HCT116 (cell line): ENCODE results near the gene THSD4. TPM values are rescaled to one million over a fixed set of nuclear protein-coding genes. Genes with fewer than 3 reads are reported as not detected.

ENCODE experiments used
- ATAC-seq: fragments of 200-7000 bp; cut with Tn5 transposase; 2 replicates; pipeline ENCODE4 v1.9.1; 2020; ENCODE audit warnings: mild to moderate bottlenecking, moderate library complexity
- BruUV-seq: library from RNA; stranded (reverse); fragments of 400-500 nt; replicated peaks from 2 replicates; lab custom pipeline; 2021; lab: Mats Ljungman, UMichigan
- CTCF ChIA-PET: fragments of 300-600 bp; sonication (Branson Sonifier 250); formaldehyde crosslinking; loops from one replicate; lab custom pipeline; 2021; ENCODE audit warnings: antibody characterized with exemption; lab: Charles Lee
- POLR2A ChIA-PET: fragments of 300-600, 350-600 bp; sonication (Branson Sonifier 250); formaldehyde crosslinking; loops from one replicate; lab custom pipeline; 2021; ENCODE audit warnings: antibody characterized with exemption; lab: Charles Lee
- RAD21 ChIA-PET, 2 experiments: fragments of 300-600 bp; sonication (Branson Sonifier 250); formaldehyde crosslinking; loops; one replicate each; lab custom pipeline; 2023; ENCODE audit warnings: low total read pairs in 2 of 2; ENCODE audit not compliant: uncharacterized antibody in 2 of 2, unreplicated experiment in 2 of 2, low non-redundant PET in 1 of 2; lab: Charles Lee
- DNase-seq: peaks from one replicate; pipeline ENCODE4 v3.0.0-alpha.2; 2010; ENCODE audit warnings: low read depth, low spot score
- H2AFZ ChIP-seq: fragments of 200-600 bp; shearing (Covaris generic), sonication (generic); 2 replicates; pipeline ENCODE4 v1.6.1; 2017; ENCODE audit warnings: low read depth, mixed run types, mixed read lengths, antibody characterized with exemption, low read length; ENCODE audit not compliant: poor library complexity, severe bottlenecking
- H3K27ac ChIP-seq: 2 replicates; pipeline ENCODE4 v1.5.1; 2012; ENCODE audit warnings: low read depth, low read length
- H3K27me3 ChIP-seq: fragments of 200-600 bp; sonication (generic); 2 replicates; pipeline ENCODE4 v1.6.1; 2016; ENCODE audit warnings: mixed run types, low read length, mixed read lengths; ENCODE audit not compliant: insufficient read depth
- H3K36me3 ChIP-seq, 2 experiments: fragments of 200-500 bp in 1 of 2; fragments of 200-600 bp in 1 of 2; sonication (Bioruptor generic) in 1 of 2; sonication (generic) in 1 of 2; 2 replicates each; pipeline versions ENCODE4 v1.5.1 to v1.6.1; 2014 to 2016; ENCODE audit warnings: low read length in 2 of 2, inconsistent platforms in 1 of 2, mixed read lengths in 1 of 2, mixed run types in 1 of 2; ENCODE audit not compliant: insufficient read depth in 2 of 2, control insufficient read depth in 1 of 2
- H3K4me1 ChIP-seq, 2 experiments: fragments of 200-600 bp in 1 of 2; sonication (generic) in 1 of 2; 2 replicates each; pipeline versions ENCODE4 v1.5.1 to v1.6.1; 2012 to 2017; ENCODE audit warnings: low read length in 2 of 2, inconsistent platforms in 1 of 2, mild to moderate bottlenecking in 1 of 2, mixed read lengths in 1 of 2, mixed run types in 1 of 2, moderate library complexity in 1 of 2; ENCODE audit not compliant: insufficient read depth in 2 of 2, control insufficient read depth in 1 of 2
- H3K4me2 ChIP-seq: fragments of 200-600 bp; sonication (generic); 2 replicates; pipeline ENCODE4 v1.6.1; 2017; ENCODE audit warnings: mixed run types, low read length, mixed read lengths
- H3K4me3 ChIP-seq, 2 experiments: fragments of 200-600 bp in 1 of 2; sonication (generic) in 1 of 2; replicated peaks in 1 of 2; 2 replicates each; pipeline ENCODE4 v1.5.1; 2011 to 2016; ENCODE audit warnings: low read length in 2 of 2, control low read depth in 1 of 2, low read depth in 1 of 2, mild to moderate bottlenecking in 1 of 2, mixed read lengths in 1 of 2, mixed run types in 1 of 2
- H3K79me2 ChIP-seq: fragments of 200-600 bp; sonication (generic); 2 replicates; pipeline ENCODE4 v1.6.1; 2017; ENCODE audit warnings: mild to moderate bottlenecking, mixed run types, low read length, moderate library complexity, mixed read lengths; ENCODE audit not compliant: insufficient read depth
- H3K9ac ChIP-seq: fragments of 200-600 bp; sonication (generic); 2 replicates; pipeline ENCODE4 v1.6.1; 2016; ENCODE audit warnings: low read length, mixed read lengths
- H3K9me2 ChIP-seq: fragments of 200-600 bp; sonication (generic), shearing (Covaris generic); 2 replicates; pipeline ENCODE4 v1.6.1; 2017; ENCODE audit warnings: mixed run types, mild to moderate bottlenecking, moderate library complexity; ENCODE audit not compliant: insufficient read depth
- H3K9me3 ChIP-seq, 2 experiments: fragments of 200-500 bp in 1 of 2; fragments of 200-600 bp in 1 of 2; sonication (Bioruptor generic) in 1 of 2; sonication (generic) in 1 of 2; 2 replicates each; pipeline ENCODE4 v1.6.1; 2014 to 2017; ENCODE audit warnings: low read length in 2 of 2, mixed read lengths in 2 of 2, inconsistent platforms in 1 of 2, low read depth in 1 of 2, mild to moderate bottlenecking in 1 of 2, mixed run types in 1 of 2, moderate library complexity in 1 of 2; ENCODE audit not compliant: control insufficient read depth in 1 of 2, insufficient read depth in 1 of 2
- H4K20me1 ChIP-seq: fragments of 200-600 bp; sonication (generic), shearing (Covaris generic); 2 replicates; pipeline ENCODE4 v1.6.1; 2017; ENCODE audit warnings: mixed run types, mild to moderate bottlenecking, moderate library complexity; ENCODE audit not compliant: insufficient read depth
- ATF3 ChIP-seq: IDR thresholded peaks from 2 replicates; pipeline ENCODE4 v1.6.1; 2012
- EZH2 ChIP-seq: fragments of 200-600 bp; sonication (generic); IDR thresholded peaks from 2 replicates; pipeline ENCODE4 v1.6.1; 2017; ENCODE audit warnings: antibody characterized with exemption, mixed run types
- EZH2phosphoT487 ChIP-seq: fragments of 200-600 bp; IDR thresholded peaks from 2 replicates; pipeline ENCODE4 v1.6.1; 2018; ENCODE audit warnings: antibody characterized with exemption, borderline replicate concordance
- JUND ChIP-seq: IDR thresholded peaks from 2 replicates; pipeline ENCODE4 v1.6.1; 2012
- POLR2A ChIP-seq: IDR thresholded peaks from 2 replicates; pipeline ENCODE4 v1.7.0; 2011; ENCODE audit warnings: borderline replicate concordance; ENCODE audit not compliant: insufficient read depth, insufficient read length; ENCODE audit errors: extremely low read depth
- POLR2AphosphoS5 ChIP-seq: IDR thresholded peaks from 2 replicates; pipeline ENCODE4 v1.6.1; 2011; ENCODE audit warnings: mild to moderate bottlenecking, low read depth, low read length, moderate library complexity
- SIN3A ChIP-seq: IDR thresholded peaks from 2 replicates; pipeline ENCODE4 v1.6.1; 2012; ENCODE audit warnings: low read depth
- TCF7L2 ChIP-seq: IDR thresholded peaks from 2 replicates; pipeline ENCODE4 v1.7.0; 2011; ENCODE audit warnings: borderline replicate concordance, inconsistent platforms; ENCODE audit not compliant: insufficient read depth, insufficient read length; ENCODE audit errors: extremely low read depth
- intact Hi-C: fragments of 100-400 bp; cut with micrococcal nuclease; formaldehyde crosslinking; loops from 2 replicates; pipeline ENCODE4 v1.10.0; 2022
- total RNA-seq: library from RNA; stranded (reverse); gene quantifications from one replicate; pipeline ENCODE4 v1.2.1, GENCODE V29; 2021; ENCODE audit not compliant: unreplicated experiment

THSD4 gene
- total RNA-seq, 1 experiment from 2014 or later, result 30.5 TPM

GRCh38 chr15:71545223-71545760 is 430.0 kb downstream of the THSD4 start:
- Histone ChIP-seq H2AFZ (no peak overlapping the region), H3K4me1 (no peaks in the 10 kb centered on the region), H3K27me3 (no peaks in the 10 kb centered on the region), H4K20me1 (no peaks in the 10 kb centered on the region), H3K9ac (no peak overlapping the region), H3K4me3 (no peak overlapping the region), H3K36me3 (no peaks in the 10 kb centered on the region), H3K9me2 (no peaks in the 10 kb centered on the region), H3K27ac (no peak overlapping the region), H3K79me2 (no peaks in the 10 kb centered on the region), H3K4me2 (no peak overlapping the region), H3K9me3 (no peaks in the 10 kb centered on the region)
- ChIA-PET RAD21 (no interaction called here), CTCF (no interaction called here), POLR2A (no interaction called here)
- ATAC-seq, result no peak
- no TSS peak for BruUV-seq
- intact Hi-C loops, result no loop called here
- no peak for TF ChIP-seq JUND
- TF ChIP-seq, all 23 proteins: peak for 0
- no peak for DNase-seq

- no peak overlapping the region for H2AFZ ChIP-seq
- H3K9me3 ChIP-seq, result no peaks in the 10 kb centered on the region
- H3K4me3 ChIP-seq, result no peak overlapping the region
- DNase-seq (no peak), ATAC-seq (no peak)
- no peak overlapping the region for H3K4me2 ChIP-seq
- intact Hi-C loops, result no loop called here
- H3K27ac ChIP-seq, result no peak overlapping the region
- BruUV-seq, result no TSS peak
- no peaks in the 10 kb centered on the region for H3K79me2 ChIP-seq
- TF ChIP-seq EZH2 (no peak), ATF3 (no peak), POLR2A (no peak), EZH2phosphoT487 (no peak), SIN3A (no peak), POLR2AphosphoS5 (no peak), TCF7L2 (no peak)
- H4K20me1 ChIP-seq, result no peaks in the 10 kb centered on the region
- no peaks in the 10 kb centered on the region for H3K27me3 ChIP-seq
- CTCF ChIA-PET, result no interaction called here
- H3K9ac ChIP-seq, result no peak overlapping the region
- POLR2A ChIA-PET, result no interaction called here
- no peaks in the 10 kb centered on the region for H3K4me1 ChIP-seq
- no peaks in the 10 kb centered on the region for H3K9me2 ChIP-seq
- RAD21 ChIA-PET, result no interaction called here
- no peaks in the 10 kb centered on the region for H3K36me3 ChIP-seq
These were observed 430.7 kb downstream of the THSD4 start for GRCh38 chr15:71545923-71546322.
